WTC11 (cell line): ENCODE data around the gene RAB3D.

Experiments used
- CTCF ChIP-seq: fragments of 200-600 bp; IDR thresholded peaks from 2 replicates; pipeline ENCODE4 v1.8.0; 2022; ENCODE audit warnings: antibody characterized with exemption
- HMGXB4 ChIP-seq: sonication (generic); formaldehyde crosslinking; IDR thresholded peaks from 2 replicates; pipeline ENCODE4 v1.8.1; 2023; ENCODE audit warnings: mild to moderate bottlenecking, moderate library complexity, missing genetic modification reagents
- JAZF1 ChIP-seq: fragments of 250-450 bp; sonication (Bioruptor Pico); IDR thresholded peaks from 2 replicates; pipeline ENCODE4 v1.9.0; 2021; ENCODE audit warnings: moderate library complexity, mild to moderate bottlenecking, inconsistent platforms
- MAX ChIP-seq: sonication (generic); formaldehyde crosslinking; IDR thresholded peaks from 2 replicates; pipeline ENCODE4 v1.8.0; 2022; ENCODE audit warnings: mild to moderate bottlenecking, missing genetic modification reagents
- PRRX2 ChIP-seq: fragments of 250-450 bp; sonication (Bioruptor Pico); IDR thresholded peaks from 2 replicates; pipeline ENCODE4 v1.8.0; 2021; ENCODE audit warnings: mild to moderate bottlenecking
- ZNF232 ChIP-seq: sonication (generic); formaldehyde crosslinking; IDR thresholded peaks from 2 replicates; pipeline ENCODE4 v1.8.0; 2022; ENCODE audit warnings: mild to moderate bottlenecking, missing genetic modification reagents

GRCh38 chr19:11324748-11325389 is 14.6 kb downstream of the RAB3D start:
- TF ChIP-seq CTCF (no peak), HMGXB4 (CRISPR knock-in tag) (no peak), JAZF1 (CRISPR knock-in tag) (no peak), MAX (no peak), PRRX2 (CRISPR knock-in tag) (no peak), ZNF232 (CRISPR knock-in tag) (no peak)
